Activated T-cell treated with anti-CD3 and anti-CD28 coated beads for 1 hour (primary cell): ENCODE results near the gene CCT8L2.
"Not testable (repeated sequence)": the region's sequence is repeated elsewhere in the genome, so short reads cannot be mapped to it uniquely, and the experiment has no call there.

ENCODE experiments used
- DNase-seq: peaks from one replicate; pipeline ENCODE4 v3.0.0-alpha.2; 2020; ENCODE audit warnings: low read depth

CCT8L2 gene

GRCh38 chr22:16559056-16559955, 33.3 kb downstream of the CCT8L2 start:
- no peak for DNase-seq

DNA sequence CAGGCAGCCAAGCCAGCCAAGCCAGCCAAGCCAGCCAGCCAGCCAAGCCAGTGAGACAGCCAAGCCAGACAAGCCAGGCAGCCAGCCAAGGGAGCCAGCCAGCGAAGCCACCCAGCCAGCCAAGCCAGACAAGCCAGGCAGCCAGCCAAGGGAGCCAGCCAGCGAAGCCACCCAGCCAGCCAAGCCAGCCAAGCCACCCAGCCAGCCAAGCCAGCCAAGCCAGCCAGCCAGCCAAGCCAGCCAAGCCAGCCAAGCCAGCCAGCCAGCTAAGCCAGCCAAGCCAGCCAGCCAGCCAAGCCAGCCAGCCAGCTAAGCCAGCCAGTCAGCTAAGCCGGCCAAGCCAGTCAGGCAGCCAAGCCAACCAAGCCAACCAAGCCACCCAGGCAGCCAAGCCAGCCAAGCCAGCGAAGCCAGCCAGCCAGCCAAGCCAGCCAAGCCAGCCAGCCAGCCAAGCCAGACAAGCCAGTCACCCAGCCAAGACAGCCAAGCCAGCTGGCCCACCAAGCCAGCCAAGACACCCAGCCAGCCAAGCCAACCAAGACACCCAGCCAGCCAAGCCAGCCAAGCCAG, 34.1 kb downstream of the CCT8L2 start:
- DNase-seq, result not testable (repeated sequence)

DNA sequence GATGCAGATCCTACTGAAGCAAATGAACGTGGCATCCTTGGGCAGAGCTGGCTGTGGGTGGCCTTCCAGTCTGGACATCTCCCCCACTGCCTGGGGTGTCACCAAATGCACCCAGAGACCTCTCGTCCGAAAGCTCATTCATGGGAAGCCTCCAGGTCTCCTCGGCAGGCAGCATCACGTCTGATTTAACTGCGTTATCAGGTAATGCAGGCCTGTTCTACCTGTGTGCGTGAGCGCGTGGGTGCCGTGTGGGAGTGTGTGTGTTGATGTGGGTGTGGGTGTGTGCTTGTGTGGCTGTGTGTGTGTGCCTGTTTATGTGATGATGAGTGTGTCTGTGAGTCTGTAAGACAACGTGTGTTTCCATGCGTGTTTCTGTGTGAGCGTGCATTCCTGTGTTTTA, 35.1 kb downstream of the CCT8L2 start:
- DNase-seq, result not testable (repeated sequence)

- DNase-seq, result not testable (repeated sequence)
Measured at GRCh38 chr22:16555077-16555994, 37.3 kb downstream of the CCT8L2 start.

DNA sequence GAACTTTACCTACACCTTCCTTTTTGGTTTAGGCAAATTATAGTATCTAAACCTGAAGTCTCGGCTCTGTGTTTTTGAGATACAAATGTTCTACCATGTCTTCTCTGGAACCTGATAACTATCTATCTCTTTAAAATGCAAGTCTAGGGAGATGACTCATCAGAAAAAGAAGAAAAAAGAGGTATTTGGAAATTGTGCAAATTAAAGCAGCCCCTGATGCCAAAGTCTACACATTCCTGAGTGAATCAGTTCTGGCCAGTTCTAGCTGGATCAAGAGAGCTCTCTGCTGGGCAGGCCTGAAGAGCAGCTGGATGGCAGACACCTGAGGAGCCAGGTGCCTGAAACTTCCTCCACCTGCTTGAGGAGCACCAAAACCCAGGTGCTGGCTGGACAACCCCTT, 49.3 kb downstream of the CCT8L2 start:
- DNase-seq, result not testable (repeated sequence)
